ENCODE results near the gene AHCYL1.

AHCYL1 gene

DNA sequence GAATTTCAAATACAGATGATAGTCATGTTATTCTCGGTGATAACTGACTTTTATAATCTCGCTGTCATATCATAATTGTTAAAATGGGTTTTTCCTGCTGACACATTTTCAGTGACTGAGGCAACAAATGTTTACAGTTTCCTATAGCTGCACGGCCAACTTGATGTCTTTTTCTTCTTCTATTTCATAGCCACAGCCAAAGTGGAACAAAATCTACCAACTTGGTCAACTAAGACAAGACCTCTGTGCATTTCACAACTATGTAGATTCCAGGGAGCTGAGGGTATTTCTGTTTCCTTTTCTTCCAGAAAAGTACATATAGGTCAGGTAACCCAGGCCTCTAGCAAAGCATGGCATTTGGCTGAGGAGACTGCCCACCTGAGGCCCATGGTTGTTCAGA is 10.4 kb upstream of the AHCYL1 start:
- no peak overlapping the region for H3K4me3 ChIP-seq (ENCODE audit: low read depth, low read length)
- no peak for DNase-seq (ENCODE audit: low read depth)

- DNase-seq (ENCODE audit: low read depth) = peak; percentile 60
Observed at GRCh38 chr1:109975718-109976117, 8.8 kb upstream of the AHCYL1 start.

DNA sequence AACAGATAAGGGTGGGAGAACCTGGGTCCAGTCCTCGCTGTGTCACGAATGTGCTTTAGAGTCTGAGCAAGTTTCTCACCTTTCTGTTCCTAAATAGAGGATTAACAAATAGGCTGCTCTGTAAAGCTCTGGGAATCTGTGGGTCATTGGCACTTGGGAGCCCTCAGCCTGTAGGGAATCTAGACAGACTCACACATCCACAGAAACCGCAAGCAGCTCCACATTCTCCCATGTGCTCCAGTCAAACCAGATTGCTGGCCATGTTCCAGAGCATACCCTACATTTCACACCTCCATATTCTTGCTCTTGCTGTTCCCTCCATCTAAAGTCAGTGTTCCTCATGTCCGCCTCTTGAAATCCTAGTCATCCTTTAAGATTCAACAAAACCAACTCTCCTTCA is 7.8 kb upstream of the AHCYL1 start:
- H3K4me3 ChIP-seq (ENCODE audit: low read depth, low read length) = no peak overlapping the region
- no peak for DNase-seq (ENCODE audit: low read depth)

More at GRCh38 chr1:109975718-109976117, 8.8 kb upstream of the AHCYL1 start:
- H3K4me3 ChIP-seq (ENCODE audit: low read depth, low read length) = no peak overlapping the region

- no peak overlapping the region for H3K4me3 ChIP-seq (ENCODE audit: low read depth, low read length)
- no peak for DNase-seq (ENCODE audit: low read depth)
Observed at GRCh38 chr1:109977225-109977624, 7.3 kb upstream of the AHCYL1 start.

- no peak for DNase-seq (ENCODE audit: low read depth)
- no peak overlapping the region for H3K4me3 ChIP-seq (ENCODE audit: low read depth, low read length)
Observed at GRCh38 chr1:109977657-109978378, 6.7 kb upstream of the AHCYL1 start.

DNA sequence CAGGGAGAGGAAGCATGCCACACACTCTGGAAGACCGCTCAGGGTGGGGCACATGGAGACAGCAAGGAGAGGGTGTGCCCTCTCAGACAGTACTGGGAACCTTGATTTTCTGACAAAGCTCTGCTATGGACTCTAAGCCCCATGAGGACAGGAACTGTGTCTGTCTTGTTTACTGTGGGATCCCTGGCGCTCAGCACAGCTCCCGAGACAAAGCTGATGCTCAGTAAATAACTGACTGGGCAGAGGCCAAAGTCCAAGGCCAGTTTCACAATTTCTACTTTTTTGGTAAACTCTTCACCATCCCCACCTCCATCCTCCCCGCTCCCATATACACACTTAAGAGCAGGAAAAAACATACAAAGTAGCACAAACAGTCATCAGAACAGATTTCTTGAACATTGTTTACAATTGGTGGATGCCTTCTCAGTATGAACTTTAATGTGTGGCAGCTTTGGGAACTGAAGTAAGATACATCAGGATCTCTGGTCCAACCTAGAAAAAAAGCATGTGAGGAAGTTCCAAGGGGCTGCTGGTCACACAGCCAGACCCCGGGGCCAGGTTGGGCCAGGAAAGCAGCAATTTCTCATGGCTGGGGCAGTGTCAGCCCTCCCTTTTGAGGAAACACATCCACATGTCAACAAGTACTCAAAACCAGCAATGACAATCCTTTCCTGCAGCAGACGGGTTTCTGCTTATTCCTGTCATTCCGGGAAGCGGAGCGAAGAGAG is 5.6 kb upstream of the AHCYL1 start:
- no peak for DNase-seq (ENCODE audit: low read depth)
- no peak overlapping the region for H3K4me3 ChIP-seq (ENCODE audit: low read depth, low read length)

DNA sequence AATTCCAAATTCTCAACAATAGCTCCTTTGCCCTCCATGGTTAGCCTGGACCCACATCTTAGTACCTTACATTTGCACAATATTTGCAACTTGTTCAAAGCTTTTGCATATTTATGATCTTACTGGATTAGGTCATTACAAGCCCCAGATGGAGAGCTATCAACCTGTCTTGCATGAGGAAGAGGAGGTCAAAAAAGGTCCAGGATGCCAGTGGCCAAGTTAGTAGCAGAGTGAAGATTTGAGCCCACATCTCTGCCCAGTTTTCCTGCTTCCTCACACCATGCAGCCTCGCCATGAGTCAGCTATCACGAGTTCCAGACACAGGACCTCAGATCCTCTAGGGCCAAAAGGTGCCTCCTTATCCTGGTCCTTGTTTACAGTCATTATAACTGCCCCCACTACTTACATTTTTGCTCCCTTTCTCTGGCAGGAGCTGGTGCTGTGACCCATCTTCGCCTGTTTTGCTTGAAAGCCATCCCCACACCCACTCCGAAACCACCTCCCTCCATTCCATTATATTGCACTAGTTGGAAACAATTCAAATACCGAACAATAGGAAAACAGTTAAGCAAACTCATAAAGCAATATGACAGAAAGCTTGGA is 5.0 kb upstream of the AHCYL1 start:
- H3K4me3 ChIP-seq (ENCODE audit: low read depth, low read length) = no peak overlapping the region
- no peak for DNase-seq (ENCODE audit: low read depth)

GRCh38 chr1:109980324-109981003 is 4.1 kb upstream of the AHCYL1 start:
- no peak overlapping the region for H3K4me3 ChIP-seq (ENCODE audit: low read depth, low read length)
- DNase-seq (ENCODE audit: low read depth) = no peak

GRCh38 chr1:109981004-109981335 is 3.6 kb upstream of the AHCYL1 start:
- H3K4me3 ChIP-seq (ENCODE audit: low read depth, low read length) = no peak overlapping the region
- DNase-seq (ENCODE audit: low read depth) = no peak

- no peak overlapping the region for H3K4me3 ChIP-seq (ENCODE audit: low read depth, low read length)
- no peak for DNase-seq (ENCODE audit: low read depth)
Observed at GRCh38 chr1:109983380-109984189, 980 bp upstream of the AHCYL1 start.

- peak; percentile 72 for DNase-seq (ENCODE audit: low read depth)
- H3K4me3 ChIP-seq (ENCODE audit: low read depth, low read length) = peak overlapping the region; percentile 88
Observed at GRCh38 chr1:109984190-109984455, 442 bp upstream of the AHCYL1 start.

DNA sequence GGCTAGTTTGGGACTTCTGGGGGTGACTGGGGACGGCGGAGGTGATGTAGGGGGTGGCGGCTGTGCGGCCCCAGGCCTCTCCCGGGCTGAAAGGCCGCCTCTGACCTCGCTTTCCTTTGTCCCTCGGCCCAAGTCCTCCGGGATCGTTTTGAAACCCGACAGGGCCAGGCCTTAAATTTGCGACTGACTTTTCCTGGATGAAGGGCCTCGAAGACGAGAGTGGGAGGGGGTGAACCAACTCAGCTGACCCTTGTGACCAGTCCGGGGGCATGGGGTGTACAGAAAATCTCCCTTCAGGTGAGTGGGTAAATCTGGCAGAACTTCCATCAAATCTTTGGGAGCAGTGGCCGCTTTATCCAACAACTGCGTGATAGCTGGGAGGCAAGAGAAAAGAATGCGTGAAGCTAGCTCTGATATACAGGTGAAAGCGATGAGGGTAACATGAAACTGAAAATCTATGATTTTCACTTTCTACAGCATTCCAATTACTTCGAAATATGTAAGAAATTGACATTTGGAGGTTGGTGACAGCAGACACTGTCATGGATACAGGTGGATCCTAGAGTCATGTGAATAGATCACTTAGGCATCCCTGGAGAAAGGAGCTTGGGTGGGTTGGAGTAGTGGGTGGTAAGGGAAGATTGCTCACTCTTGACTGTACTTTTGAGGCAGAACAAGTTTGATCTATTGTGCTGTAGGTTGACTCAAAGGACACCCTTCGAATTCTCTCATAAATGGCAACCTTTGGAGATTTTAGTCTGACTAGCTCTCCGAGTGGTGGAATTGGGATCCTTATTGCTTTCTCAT is 885 bp downstream of the AHCYL1 start:
- no peak for DNase-seq (ENCODE audit: low read depth)
- H3K4me3 ChIP-seq (ENCODE audit: low read depth, low read length) = peak overlapping the region; percentile 88

DNA sequence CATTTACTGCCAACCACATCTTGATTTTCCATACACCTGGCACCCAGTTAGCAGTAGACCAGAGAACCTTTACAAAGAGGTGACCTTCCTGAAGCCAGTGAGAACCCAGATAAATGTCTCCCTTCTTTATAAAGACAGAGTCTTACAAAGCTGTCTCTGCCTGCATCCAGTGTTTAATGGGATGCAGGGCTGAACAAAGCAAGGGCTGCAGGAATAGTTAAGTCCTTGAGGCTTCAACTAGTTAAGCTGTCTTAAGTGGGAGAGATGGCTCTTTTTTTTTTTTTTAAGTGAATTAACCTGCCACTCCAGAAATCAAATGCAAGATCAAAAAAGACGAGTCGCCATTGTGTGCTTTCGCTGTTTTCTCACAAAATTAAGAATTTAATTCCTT is 1.5 kb downstream of the AHCYL1 start:
- no peak for DNase-seq (ENCODE audit: low read depth)
- H3K4me3 ChIP-seq (ENCODE audit: low read depth, low read length) = peak overlapping the region; percentile 88

DNA sequence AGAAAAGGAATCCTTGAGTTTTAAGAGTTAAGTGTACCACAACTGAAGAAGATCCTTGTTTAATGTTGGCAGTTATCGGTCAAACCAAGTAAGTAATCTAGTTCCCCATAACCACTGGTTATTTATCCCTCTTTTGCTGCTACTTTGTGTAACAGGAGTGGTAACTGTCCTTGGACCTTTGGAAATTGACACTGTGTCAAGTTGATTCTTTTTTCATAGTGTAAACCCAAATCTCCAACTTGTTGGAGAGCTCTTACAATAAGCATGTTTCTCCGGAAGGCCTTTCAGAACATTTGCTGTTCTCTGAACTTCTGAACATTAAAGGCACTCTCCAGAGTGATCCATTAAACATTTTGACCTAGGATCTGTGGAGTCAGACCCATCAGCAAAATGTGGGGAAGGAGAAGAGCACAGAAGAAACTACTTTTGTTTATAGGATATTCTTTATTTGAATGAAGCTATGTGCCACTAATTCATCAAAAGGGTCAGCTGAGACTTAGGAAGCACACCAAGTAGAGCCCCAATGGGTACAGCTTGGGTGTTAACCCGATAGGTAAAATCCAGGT is 3.9 kb downstream of the AHCYL1 start:
- H3K4me3 ChIP-seq (ENCODE audit: low read depth, low read length) = no peak overlapping the region
- no peak for DNase-seq (ENCODE audit: low read depth)

- DNase-seq (ENCODE audit: low read depth) = no peak
Observed at GRCh38 chr1:109989506-109990301, 5.1 kb downstream of the AHCYL1 start.

GRCh38 chr1:109990302-109990653 is 5.7 kb downstream of the AHCYL1 start:
- no peak for DNase-seq (ENCODE audit: low read depth)
- H3K4me3 ChIP-seq (ENCODE audit: low read depth, low read length) = no peak overlapping the region

More at GRCh38 chr1:109989506-109990301, 5.1 kb downstream of the AHCYL1 start:
- H3K4me3 ChIP-seq (ENCODE audit: low read depth, low read length) = no peak overlapping the region

GRCh38 chr1:109991400-109991925 is 6.9 kb downstream of the AHCYL1 start:
- DNase-seq (ENCODE audit: low read depth) = no peak
- H3K4me3 ChIP-seq (ENCODE audit: low read depth, low read length) = no peak overlapping the region

- DNase-seq (ENCODE audit: low read depth) = no peak
- H3K4me3 ChIP-seq (ENCODE audit: low read depth, low read length) = no peak overlapping the region
Observed at GRCh38 chr1:109993885-109994284, 9.3 kb downstream of the AHCYL1 start.

All from skeletal muscle cell (primary cell).